ENCODE measurements around the gene CCDC83.
"Not testable (repeated sequence)": the region's sequence is repeated elsewhere in the genome, so short reads cannot be mapped to it uniquely, and the experiment has no call there.

The CCDC83 gene

GRCh38 chr11:85886089-85887056 is 31.2 kb downstream of the CCDC83 start:
- DNase-seq (ENCODE audit: low read depth in 2 of 2), result no peak

GRCh38 chr11:85889108-85889507 is 33.9 kb downstream of the CCDC83 start:
- no peak for DNase-seq (ENCODE audit: low read depth in 2 of 2)

- no peak for DNase-seq (ENCODE audit: low read depth in 2 of 2)
Observed at GRCh38 chr11:85889676-85890579, 34.7 kb downstream of the CCDC83 start.

GRCh38 chr11:85893395-85893794 is 38.2 kb downstream of the CCDC83 start:
- no peak for DNase-seq (ENCODE audit: low read depth in 2 of 2)

- DNase-seq (ENCODE audit: low read depth in 2 of 2), result no peak
Observed at GRCh38 chr11:85896876-85897275, 41.7 kb downstream of the CCDC83 start.

GRCh38 chr11:85898456-85898855 is 43.3 kb downstream of the CCDC83 start:
- DNase-seq (ENCODE audit: low read depth in 2 of 2), result no peak

- no peak for DNase-seq (ENCODE audit: low read depth in 2 of 2)
Observed at GRCh38 chr11:85902353-85902752, 47.2 kb downstream of the CCDC83 start.

- no peak for DNase-seq (ENCODE audit: low read depth in 2 of 2)
Observed at GRCh38 chr11:85903406-85903805, 48.2 kb downstream of the CCDC83 start.

- no peak for DNase-seq (ENCODE audit: low read depth in 2 of 2)
Observed at GRCh38 chr11:85903811-85904210, 48.6 kb downstream of the CCDC83 start.

GRCh38 chr11:85912414-85912813 is 57.2 kb downstream of the CCDC83 start:
- no peak for DNase-seq (ENCODE audit: low read depth in 2 of 2)

GRCh38 chr11:85913513-85913912 is 58.3 kb downstream of the CCDC83 start:
- no peak for DNase-seq (ENCODE audit: low read depth in 2 of 2)

GRCh38 chr11:85914425-85914824 is 59.2 kb downstream of the CCDC83 start:
- no peak for DNase-seq (ENCODE audit: low read depth in 2 of 2)

GRCh38 chr11:85918910-85919794 is 64.0 kb downstream of the CCDC83 start:
- DNase-seq (ENCODE audit: low read depth in 2 of 2), result no peak

- DNase-seq (ENCODE audit: low read depth in 2 of 2), result no peak
Observed at GRCh38 chr11:85922367-85922766, 67.2 kb downstream of the CCDC83 start.

GRCh38 chr11:85923455-85923854 is 68.3 kb downstream of the CCDC83 start:
- no peak for DNase-seq (ENCODE audit: low read depth in 2 of 2)

GRCh38 chr11:85926653-85927214 is 71.6 kb downstream of the CCDC83 start:
- not testable (repeated sequence) for DNase-seq (ENCODE audit: low read depth in 2 of 2)

GRCh38 chr11:85930879-85931366 is 75.7 kb downstream of the CCDC83 start:
- no peak for DNase-seq (ENCODE audit: low read depth in 2 of 2)

- no peak for DNase-seq (ENCODE audit: low read depth in 2 of 2)
Observed at GRCh38 chr11:85934596-85935169, 79.5 kb downstream of the CCDC83 start.

GRCh38 chr11:85935751-85936150 is 80.6 kb downstream of the CCDC83 start:
- DNase-seq (ENCODE audit: low read depth in 2 of 2), result no peak

GRCh38 chr11:85937835-85938234 is 82.7 kb downstream of the CCDC83 start:
- no peak for DNase-seq (ENCODE audit: low read depth in 2 of 2)
